Measurements from ENCODE around the gene GULP1.

DNA sequence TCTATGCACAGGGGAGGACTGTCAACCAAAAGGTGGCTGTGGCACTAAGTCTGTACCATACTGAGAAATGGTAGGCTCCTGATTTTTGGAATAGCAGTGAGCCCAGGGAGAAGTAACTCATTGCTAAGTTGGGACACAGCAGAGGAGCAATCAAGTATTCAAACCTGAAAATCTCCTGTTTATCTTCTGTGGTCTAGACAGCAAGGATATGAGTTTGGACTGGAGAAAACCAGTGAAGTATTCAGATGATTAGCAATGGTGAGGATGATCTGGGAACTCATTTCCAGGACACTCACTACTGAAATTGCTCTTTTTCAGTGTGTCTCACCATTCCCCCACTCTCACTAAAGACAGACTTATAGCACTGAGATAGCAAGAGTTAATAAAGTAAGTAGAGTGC, 112.0 kb downstream of the GULP1 start:
- TF ChIP-seq, protein P1, sequence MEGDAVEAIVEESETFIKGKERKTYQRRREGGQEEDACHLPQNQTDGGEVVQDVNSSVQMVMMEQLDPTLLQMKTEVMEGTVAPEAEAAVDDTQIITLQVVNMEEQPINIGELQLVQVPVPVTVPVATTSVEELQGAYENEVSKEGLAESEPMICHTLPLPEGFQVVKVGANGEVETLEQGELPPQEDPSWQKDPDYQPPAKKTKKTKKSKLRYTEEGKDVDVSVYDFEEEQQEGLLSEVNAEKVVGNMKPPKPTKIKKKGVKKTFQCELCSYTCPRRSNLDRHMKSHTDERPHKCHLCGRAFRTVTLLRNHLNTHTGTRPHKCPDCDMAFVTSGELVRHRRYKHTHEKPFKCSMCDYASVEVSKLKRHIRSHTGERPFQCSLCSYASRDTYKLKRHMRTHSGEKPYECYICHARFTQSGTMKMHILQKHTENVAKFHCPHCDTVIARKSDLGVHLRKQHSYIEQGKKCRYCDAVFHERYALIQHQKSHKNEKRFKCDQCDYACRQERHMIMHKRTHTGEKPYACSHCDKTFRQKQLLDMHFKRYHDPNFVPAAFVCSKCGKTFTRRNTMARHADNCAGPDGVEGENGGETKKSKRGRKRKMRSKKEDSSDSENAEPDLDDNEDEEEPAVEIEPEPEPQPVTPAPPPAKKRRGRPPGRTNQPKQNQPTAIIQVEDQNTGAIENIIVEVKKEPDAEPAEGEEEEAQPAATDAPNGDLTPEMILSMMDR (IDR thresholded peaks at IDR 0.05), result no peak
- no peak for TF ChIP-seq POLR2A (IDR thresholded peaks at IDR 0.05)
